Immature natural killer cell (primary cell): ENCODE results near the gene PHACTR1. TPM values are rescaled to one million over a fixed set of nuclear protein-coding genes. Genes with fewer than 3 reads are reported as not detected.
A peak's percentile ranks its signal among the peaks of the same experiment; 100 is the strongest.

ENCODE experiments used
- DNase-seq, 3 donors: peaks; one replicate each; pipeline ENCODE4 v3.0.0; 2022; ENCODE audit warnings: mixed read lengths in 1 of 3
- H3K27ac Mint-ChIP-seq, 6 donors: one replicate each; pipeline ENCODE4 v1.8.0; 2020; ENCODE audit warnings: mixed read lengths in 6 of 6, mild to moderate bottlenecking in 5 of 6, inconsistent platforms in 4 of 6, moderate library complexity in 3 of 6
- H3K27me3 Mint-ChIP-seq, 3 donors: one replicate each; pipeline ENCODE4 v1.8.0; 2020 to 2021; ENCODE audit warnings: low read depth in 3 of 3, mild to moderate bottlenecking in 3 of 3, mixed read lengths in 3 of 3, moderate library complexity in 3 of 3, inconsistent platforms in 1 of 3
- H3K36me3 Mint-ChIP-seq, 3 donors: one replicate each; pipeline ENCODE4 v1.8.0; 2020; ENCODE audit warnings: mixed read lengths in 3 of 3, inconsistent platforms in 2 of 3, mild to moderate bottlenecking in 2 of 3
- H3K4me1 Mint-ChIP-seq, 2 donors: one replicate each; pipeline ENCODE4 v1.8.0; 2020; ENCODE audit warnings: inconsistent platforms in 2 of 2, mild to moderate bottlenecking in 2 of 2, mixed read lengths in 2 of 2, moderate library complexity in 1 of 2
- H3K4me3 Mint-ChIP-seq, 5 donors: one replicate each; pipeline ENCODE4 v1.8.0; 2020; ENCODE audit warnings: mild to moderate bottlenecking in 5 of 5, mixed read lengths in 5 of 5, inconsistent platforms in 3 of 5, moderate library complexity in 3 of 5
- H3K9me3 Mint-ChIP-seq, 6 donors: one replicate each; pipeline ENCODE4 v1.8.0; 2020; ENCODE audit warnings: mild to moderate bottlenecking in 6 of 6, mixed read lengths in 6 of 6, inconsistent platforms in 4 of 6, moderate library complexity in 3 of 6
- polyA plus RNA-seq, 3 donors: library from polyadenylated mRNA; unstranded; fragments of 300-500 nt; fragmentation: Illumina TruSeq; gene quantifications; one replicate each; pipeline ENCODE4 v1.2.3, GENCODE V29; 2021

The PHACTR1 gene
- polyA plus RNA-seq, 3 donors from 2014 or later: 0.41 to 1.1 (median 0.43) TPM

DNA sequence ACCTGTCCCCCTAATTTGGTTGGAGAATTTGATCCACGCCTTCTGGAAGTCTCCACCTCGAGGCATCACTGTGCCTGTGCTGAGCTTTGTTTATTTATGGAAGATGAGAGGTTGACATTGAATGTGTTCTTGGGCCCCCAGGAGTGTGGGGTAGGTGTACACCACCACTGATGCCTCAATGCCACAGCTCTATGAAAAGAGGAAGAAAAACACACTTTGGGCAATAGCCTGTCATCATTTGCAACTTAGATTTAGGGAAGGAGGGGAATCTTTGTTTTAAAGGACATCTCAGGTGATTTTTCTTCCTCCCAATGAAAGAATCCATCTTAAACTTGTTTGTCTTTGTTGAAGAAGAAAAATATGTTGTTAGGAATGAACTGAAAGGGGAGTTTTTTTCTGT, 569.1 kb downstream of the PHACTR1 start:
- no peaks in the 10 kb centered on the region for H3K4me1 Mint-ChIP-seq
- H3K36me3 Mint-ChIP-seq: peaks cover 7 to 28% (median 8%) of the 10 kb centered on the region in 3 donors
- DNase-seq: no peak
- H3K27me3 Mint-ChIP-seq: no peaks in the 10 kb centered on the region
- no peaks in the 10 kb centered on the region for H3K9me3 Mint-ChIP-seq
- H3K27ac Mint-ChIP-seq: peak overlapping the region in 3 of 6 donors; percentile 12 to 40 (median 20)
- H3K4me3 Mint-ChIP-seq: no peak overlapping the region

GRCh38 chr6:13286181-13286580, 569.6 kb downstream of the PHACTR1 start:
- H3K36me3 Mint-ChIP-seq: peaks cover 7 to 28% (median 8%) of the 10 kb centered on the region in 3 donors
- no peaks in the 10 kb centered on the region for H3K9me3 Mint-ChIP-seq
- no peak overlapping the region for H3K4me3 Mint-ChIP-seq
- H3K4me1 Mint-ChIP-seq: no peaks in the 10 kb centered on the region
- H3K27me3 Mint-ChIP-seq: no peaks in the 10 kb centered on the region
- H3K27ac Mint-ChIP-seq: peak overlapping the region in 1 of 6 donors; percentile 12
- no peak for DNase-seq

DNA sequence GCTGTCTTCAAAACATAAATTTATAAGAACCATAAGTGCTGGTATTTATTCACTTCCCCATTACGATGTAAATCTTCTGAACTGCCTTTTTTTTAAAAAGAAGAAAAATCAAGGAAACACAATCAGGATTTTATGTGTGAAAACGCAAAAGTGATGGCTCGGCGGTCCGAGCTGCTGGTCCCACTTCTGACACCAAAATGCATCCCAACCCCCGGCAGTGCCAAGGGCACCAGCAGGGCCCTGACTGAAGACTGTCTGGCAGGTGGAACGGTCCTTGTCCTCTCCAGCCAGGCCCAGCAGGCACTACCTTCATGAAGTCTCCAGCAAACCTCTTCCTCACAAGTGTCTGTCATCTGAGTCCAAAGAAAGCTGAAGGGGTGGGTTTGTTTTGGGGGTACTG, 570.5 kb downstream of the PHACTR1 start:
- peaks cover 7 to 28% (median 8%) of the 10 kb centered on the region in 3 donors for H3K36me3 Mint-ChIP-seq
- no peaks in the 10 kb centered on the region for H3K27me3 Mint-ChIP-seq
- peak overlapping the region in 1 of 6 donors; percentile 0 for H3K27ac Mint-ChIP-seq
- no peaks in the 10 kb centered on the region for H3K9me3 Mint-ChIP-seq
- H3K4me3 Mint-ChIP-seq: no peak overlapping the region
- H3K4me1 Mint-ChIP-seq: no peaks in the 10 kb centered on the region
- DNase-seq: no peak

GRCh38 chr6:13288481-13288880, 571.9 kb downstream of the PHACTR1 start:
- H3K27ac Mint-ChIP-seq: no peak overlapping the region
- H3K4me3 Mint-ChIP-seq: no peak overlapping the region
- H3K4me1 Mint-ChIP-seq: no peaks in the 10 kb centered on the region
- H3K36me3 Mint-ChIP-seq: peaks cover 11 to 38% (median 12%) of the 10 kb centered on the region in 3 donors
- peaks cover 0 to 1% (median 0%) of the 10 kb centered on the region in 6 donors for H3K9me3 Mint-ChIP-seq
- H3K27me3 Mint-ChIP-seq: no peaks in the 10 kb centered on the region
- no peak for DNase-seq

DNA sequence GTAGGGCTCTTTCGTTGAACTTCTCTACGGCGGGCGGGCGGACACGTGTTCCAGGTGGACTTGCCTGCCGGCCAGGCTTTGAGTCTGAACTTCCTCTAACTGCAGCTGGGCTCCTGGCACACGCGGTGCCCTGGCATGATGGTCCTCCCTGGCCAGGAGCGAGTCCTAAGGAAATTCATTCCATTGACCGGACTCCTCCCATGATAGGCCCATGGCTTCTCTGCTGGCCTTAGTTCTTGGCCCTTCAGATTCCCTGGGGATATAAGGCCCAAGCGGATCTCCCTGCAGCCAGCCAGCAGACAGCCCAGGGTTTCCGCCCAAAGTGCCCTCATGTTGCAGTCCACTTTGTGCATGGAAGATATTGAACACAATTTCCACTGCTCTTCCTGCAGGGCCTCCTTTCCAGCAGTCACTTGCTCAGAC, 572.4 kb downstream of the PHACTR1 start:
- H3K27me3 Mint-ChIP-seq: no peaks in the 10 kb centered on the region
- peaks cover 0 to 1% (median 0%) of the 10 kb centered on the region in 6 donors for H3K9me3 Mint-ChIP-seq
- no peaks in the 10 kb centered on the region for H3K4me1 Mint-ChIP-seq
- H3K4me3 Mint-ChIP-seq: no peak overlapping the region
- H3K36me3 Mint-ChIP-seq: peaks cover 11 to 41% (median 15%) of the 10 kb centered on the region in 3 donors
- H3K27ac Mint-ChIP-seq: no peak overlapping the region
- DNase-seq: no peak

DNA sequence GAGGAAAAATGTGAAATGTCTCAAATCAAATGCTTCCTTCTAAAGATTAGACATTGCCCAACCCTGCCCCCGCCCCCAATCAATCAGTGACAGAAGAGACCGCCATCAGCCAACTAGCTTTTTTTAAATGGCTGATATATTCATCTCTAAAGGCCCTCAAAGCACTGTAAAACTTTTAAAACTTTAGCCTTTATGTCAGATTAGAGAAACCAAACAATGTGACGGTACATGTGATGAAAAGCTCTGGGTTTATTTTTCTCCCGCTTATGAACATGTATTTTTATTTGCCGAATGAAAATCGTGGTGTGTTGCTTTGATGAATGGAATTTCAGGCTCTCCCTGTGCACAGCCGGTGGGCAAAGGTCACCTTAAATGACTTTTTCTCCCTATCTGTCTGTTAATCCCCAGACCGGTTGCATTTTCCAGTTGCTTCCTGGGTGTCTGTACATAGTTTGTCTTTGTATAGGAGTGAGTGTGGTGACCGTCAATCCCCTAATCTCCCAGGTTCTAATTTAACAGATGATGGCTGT, 573.3 kb downstream of the PHACTR1 start:
- Mint-ChIP-seq H3K9me3 (peaks cover 0 to 1% (median 0%) of the 10 kb centered on the region in 6 donors), H3K27ac (no peak overlapping the region), H3K4me1 (no peaks in the 10 kb centered on the region), H3K36me3 (peaks cover 18 to 50% (median 24%) of the 10 kb centered on the region in 3 donors), H3K4me3 (no peak overlapping the region), H3K27me3 (no peaks in the 10 kb centered on the region)
- no peak for DNase-seq

DNA sequence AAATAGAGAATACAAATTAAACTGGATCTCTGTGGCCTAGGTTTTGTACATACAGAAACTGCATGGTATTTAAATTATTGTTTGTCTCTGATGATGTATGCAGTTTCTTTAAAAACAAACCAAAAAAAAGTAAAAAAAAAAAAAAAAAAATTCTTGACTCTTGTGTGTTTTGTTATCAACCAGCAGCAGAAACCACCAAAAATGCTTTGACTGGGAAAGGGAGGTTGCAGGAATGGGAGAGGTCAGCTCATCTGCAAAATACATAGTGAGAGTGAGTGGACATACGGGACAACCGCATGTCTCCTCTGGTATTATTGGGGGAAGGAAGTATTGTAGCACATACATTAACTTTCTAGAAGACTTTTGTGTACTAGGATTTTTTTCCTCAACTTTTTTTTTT, 573.8 kb downstream of the PHACTR1 start:
- no peaks in the 10 kb centered on the region for H3K4me1 Mint-ChIP-seq
- peaks cover 0 to 1% (median 0%) of the 10 kb centered on the region in 6 donors for H3K9me3 Mint-ChIP-seq
- DNase-seq: no peak
- H3K4me3 Mint-ChIP-seq: no peak overlapping the region
- peaks cover 22 to 55% (median 29%) of the 10 kb centered on the region in 3 donors for H3K36me3 Mint-ChIP-seq
- H3K27me3 Mint-ChIP-seq: no peaks in the 10 kb centered on the region
- no peak overlapping the region for H3K27ac Mint-ChIP-seq

DNA sequence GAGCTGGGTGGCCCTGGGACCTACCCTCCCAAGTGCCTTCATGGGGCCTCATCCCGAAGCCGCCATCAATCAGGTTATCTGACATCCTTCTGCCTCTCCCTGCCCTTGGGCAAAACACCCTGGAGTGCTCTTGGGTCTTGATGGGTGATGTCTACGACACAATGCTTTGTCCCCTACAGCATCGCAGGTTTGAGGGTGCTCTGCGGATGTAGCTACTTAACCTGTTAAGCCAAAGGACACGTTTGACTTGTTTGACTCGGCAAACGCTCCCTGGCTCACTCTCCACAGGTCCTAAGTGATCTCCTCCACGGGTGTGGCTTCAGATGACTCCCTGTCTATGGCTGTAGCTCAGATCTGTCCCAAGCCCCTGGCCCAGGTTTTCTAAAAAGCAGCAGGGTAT, 576.2 kb downstream of the PHACTR1 start:
- peaks cover 22 to 49% (median 22%) of the 10 kb centered on the region in 3 donors for H3K36me3 Mint-ChIP-seq
- no peaks in the 10 kb centered on the region for H3K27me3 Mint-ChIP-seq
- H3K9me3 Mint-ChIP-seq: peaks cover 0 to 1% (median 0%) of the 10 kb centered on the region in 6 donors
- H3K4me1 Mint-ChIP-seq: peaks cover 0 to 1% of the 10 kb centered on the region in 2 donors
- H3K27ac Mint-ChIP-seq: no peak overlapping the region
- no peak for DNase-seq
- H3K4me3 Mint-ChIP-seq: no peak overlapping the region

DNA sequence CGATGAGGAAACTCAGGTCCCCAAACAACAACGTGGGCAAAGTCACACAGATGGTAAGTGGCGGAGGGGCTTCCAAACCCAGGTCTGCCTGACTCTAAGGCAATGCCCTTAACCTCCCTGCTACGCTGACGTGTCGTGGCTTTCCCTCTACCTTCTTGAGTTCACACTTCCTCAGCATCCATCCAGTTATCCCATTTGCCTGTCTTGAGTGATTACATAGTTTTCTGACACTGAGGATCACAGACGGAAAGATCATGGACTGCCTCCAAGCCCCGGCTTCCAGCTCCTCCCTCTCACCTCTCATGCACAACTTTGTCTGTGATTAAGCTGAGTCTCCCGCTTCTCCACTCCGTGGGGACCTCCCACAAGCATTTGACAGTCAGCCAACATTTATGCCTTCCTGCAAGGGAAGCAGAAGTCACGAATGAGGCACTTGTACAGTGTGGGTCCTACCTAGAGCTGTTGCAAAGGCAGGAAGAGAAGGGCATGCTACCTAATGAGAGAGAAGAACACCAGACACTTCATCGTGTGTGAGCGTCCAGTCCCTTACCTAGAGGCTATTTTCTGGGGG, 578.0 kb downstream of the PHACTR1 start:
- H3K36me3 Mint-ChIP-seq: peaks cover 26 to 52% (median 27%) of the 10 kb centered on the region in 3 donors
- no peak overlapping the region for H3K27ac Mint-ChIP-seq

GRCh38 chr6:13295576-13295975, 579.0 kb downstream of the PHACTR1 start:
- Mint-ChIP-seq H3K36me3 (peaks cover 22 to 46% (median 27%) of the 10 kb centered on the region in 3 donors), H3K27ac (no peak overlapping the region), H3K9me3 (peaks cover 0 to 1% (median 0%) of the 10 kb centered on the region in 6 donors), H3K27me3 (no peaks in the 10 kb centered on the region), H3K4me3 (no peak overlapping the region), H3K4me1 (peaks cover 0 to 1% of the 10 kb centered on the region in 2 donors)
- DNase-seq: no peak

More for the DNA sequence above, 578.0 kb downstream of the PHACTR1 start:
- Mint-ChIP-seq H3K9me3 (peaks cover 0 to 1% (median 0%) of the 10 kb centered on the region in 6 donors), H3K4me1 (peaks cover 0 to 1% of the 10 kb centered on the region in 2 donors), H3K4me3 (no peak overlapping the region), H3K27me3 (no peaks in the 10 kb centered on the region)
- DNase-seq: no peak

GRCh38 chr6:13296536-13296997, 580.0 kb downstream of the PHACTR1 start:
- peaks cover 0 to 1% (median 0%) of the 10 kb centered on the region in 6 donors for H3K9me3 Mint-ChIP-seq
- no peak overlapping the region for H3K27ac Mint-ChIP-seq
- peaks cover 24 to 46% (median 30%) of the 10 kb centered on the region in 3 donors for H3K36me3 Mint-ChIP-seq
- H3K27me3 Mint-ChIP-seq: peaks cover 0 to 1% (median 0%) of the 10 kb centered on the region in 3 donors
- H3K4me3 Mint-ChIP-seq: no peak overlapping the region
- H3K4me1 Mint-ChIP-seq: peaks cover 0 to 2% of the 10 kb centered on the region in 2 donors
- no peak for DNase-seq

GRCh38 chr6:13297391-13297790, 580.8 kb downstream of the PHACTR1 start:
- Mint-ChIP-seq H3K36me3 (peaks cover 24 to 43% (median 31%) of the 10 kb centered on the region in 3 donors), H3K4me3 (no peak overlapping the region), H3K9me3 (peaks cover 0 to 1% (median 0%) of the 10 kb centered on the region in 6 donors)

GRCh38 chr6:13298446-13298845, 581.9 kb downstream of the PHACTR1 start:
- no peak overlapping the region for H3K4me3 Mint-ChIP-seq
- H3K27me3 Mint-ChIP-seq: peaks cover 0 to 1% (median 0%) of the 10 kb centered on the region in 3 donors
- H3K9me3 Mint-ChIP-seq: no peaks in the 10 kb centered on the region
- H3K4me1 Mint-ChIP-seq: peaks cover 9 to 13% of the 10 kb centered on the region in 2 donors
- peaks cover 19 to 41% (median 27%) of the 10 kb centered on the region in 3 donors for H3K36me3 Mint-ChIP-seq
- H3K27ac Mint-ChIP-seq: peak overlapping the region in 1 of 6 donors; percentile 21
- no peak for DNase-seq

More at GRCh38 chr6:13297391-13297790, 580.8 kb downstream of the PHACTR1 start:
- H3K4me1 Mint-ChIP-seq: peaks cover 0 to 3% of the 10 kb centered on the region in 2 donors
- H3K27me3 Mint-ChIP-seq: peaks cover 0 to 1% (median 0%) of the 10 kb centered on the region in 3 donors
- DNase-seq: no peak
- H3K27ac Mint-ChIP-seq: no peak overlapping the region

GRCh38 chr6:13299403-13299821, 582.8 kb downstream of the PHACTR1 start:
- Mint-ChIP-seq H3K4me3 (no peak overlapping the region), H3K27me3 (peaks cover 0 to 1% (median 0%) of the 10 kb centered on the region in 3 donors), H3K27ac (no peak overlapping the region), H3K9me3 (no peaks in the 10 kb centered on the region), H3K36me3 (peaks cover 17 to 41% (median 22%) of the 10 kb centered on the region in 3 donors), H3K4me1 (peaks cover 18 to 19% of the 10 kb centered on the region in 2 donors)
- no peak for DNase-seq
